ENCODE measurements around the gene MMP10. TPM values are rescaled to one million over a fixed set of nuclear protein-coding genes. Genes with fewer than 3 reads are reported as not detected.

MMP10 gene
- polyA plus RNA-seq, 1 of the 3 experiments (the other 2 are of a cell fraction): 1.4 TPM

DNA sequence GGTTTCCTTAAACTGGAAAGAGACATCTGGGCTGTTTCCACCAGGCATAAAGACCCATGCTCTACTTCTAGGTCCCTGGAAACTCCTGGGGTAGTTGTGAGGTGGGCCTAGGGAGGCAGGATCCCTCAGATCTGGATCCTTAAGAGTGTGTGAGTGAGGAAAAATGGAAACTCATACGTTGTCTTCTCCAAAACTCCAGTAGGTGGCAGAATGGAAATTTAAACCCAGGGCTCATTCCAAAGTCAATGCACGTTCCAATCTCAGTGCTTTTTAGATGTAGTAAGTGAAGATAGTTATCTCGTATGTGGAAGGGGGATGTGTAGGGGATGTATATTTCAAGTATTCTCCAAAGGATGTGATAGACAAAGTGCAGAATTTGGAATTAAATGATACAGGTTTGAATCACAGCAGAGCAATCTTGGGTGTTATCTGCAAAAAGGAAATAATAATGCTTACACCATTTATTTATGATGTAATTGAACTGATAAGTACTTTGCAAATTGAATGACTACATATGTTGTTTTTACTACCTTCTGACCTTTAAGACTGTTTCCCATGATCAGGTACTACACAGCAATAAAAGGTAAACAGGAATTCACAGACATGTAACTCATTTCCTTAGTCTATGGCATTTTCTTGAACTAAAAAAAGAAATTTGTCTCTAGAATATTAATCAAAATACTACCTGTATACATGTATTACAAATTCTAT is 30.7 kb upstream of the MMP10 start:
- Histone ChIP-seq H3K4me3 (ENCODE audit: low read depth in 2 of 2, low read length in 1 of 2) (peak overlapping the region in 1 of 2 experiments; percentile 15; a peak in 1 of 4 replicates), H3K27me3 (ENCODE audit: insufficient read depth) (no peaks in the 10 kb centered on the region), H3F3A (replicated peaks; ENCODE audit: insufficient read depth) (peaks cover 9% of the 10 kb centered on the region), H3K36me3 (replicated peaks in 1 of 2; ENCODE audit: control insufficient read depth in 1 of 2, insufficient read depth in 2 of 2, low read length in 1 of 2) (no peaks in the 10 kb centered on the region), H4K20me1 (ENCODE audit: insufficient read depth) (no peaks in the 10 kb centered on the region), H3K4me1 (ENCODE audit: control insufficient read depth in 1 of 2, insufficient read depth in 2 of 2, low read depth in 1 of 2, low read length in 1 of 2) (peaks cover 2 to 6% of the 10 kb centered on the region in 2 experiments; a peak in 3 of 4 replicates), H3K27ac (ENCODE audit: low read depth in 2 of 2, low read length in 1 of 2) (no peak overlapping the region), H3K9ac (no peak overlapping the region), H3K9me3 (no peaks in the 10 kb centered on the region), H3K9me2 (no peaks in the 10 kb centered on the region), H3K79me2 (ENCODE audit: insufficient read depth) (no peaks in the 10 kb centered on the region), H2AFZ (ENCODE audit: low read depth) (peak overlapping the region; percentile 77; the same call in 1 of the 2 replicates), H3K4me2 (no peak overlapping the region)
- DNase-seq: peak; percentile 10
- CTCF ChIA-PET: interaction anchor here (1.1 to 2.6 kb wide), 3 partner anchors 11 to 130 kb away, joined by 3 to 13 read pairs (median 4); no protein-coding TSS in a partner anchor
- POLR2A ChIA-PET: no interaction called here
- 3% methylated on average over 3 of the region's 3 CpGs for WGBS (ENCODE audit: low lambda C conversion rate)
- TF ChIP-seq, protein P1, sequence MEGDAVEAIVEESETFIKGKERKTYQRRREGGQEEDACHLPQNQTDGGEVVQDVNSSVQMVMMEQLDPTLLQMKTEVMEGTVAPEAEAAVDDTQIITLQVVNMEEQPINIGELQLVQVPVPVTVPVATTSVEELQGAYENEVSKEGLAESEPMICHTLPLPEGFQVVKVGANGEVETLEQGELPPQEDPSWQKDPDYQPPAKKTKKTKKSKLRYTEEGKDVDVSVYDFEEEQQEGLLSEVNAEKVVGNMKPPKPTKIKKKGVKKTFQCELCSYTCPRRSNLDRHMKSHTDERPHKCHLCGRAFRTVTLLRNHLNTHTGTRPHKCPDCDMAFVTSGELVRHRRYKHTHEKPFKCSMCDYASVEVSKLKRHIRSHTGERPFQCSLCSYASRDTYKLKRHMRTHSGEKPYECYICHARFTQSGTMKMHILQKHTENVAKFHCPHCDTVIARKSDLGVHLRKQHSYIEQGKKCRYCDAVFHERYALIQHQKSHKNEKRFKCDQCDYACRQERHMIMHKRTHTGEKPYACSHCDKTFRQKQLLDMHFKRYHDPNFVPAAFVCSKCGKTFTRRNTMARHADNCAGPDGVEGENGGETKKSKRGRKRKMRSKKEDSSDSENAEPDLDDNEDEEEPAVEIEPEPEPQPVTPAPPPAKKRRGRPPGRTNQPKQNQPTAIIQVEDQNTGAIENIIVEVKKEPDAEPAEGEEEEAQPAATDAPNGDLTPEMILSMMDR (IDR thresholded peaks at IDR 0.05): peak; percentile 65
- TF ChIP-seq SMC3 (IDR thresholded peaks at IDR 0.05; ENCODE audit: low read depth, low read length) (peak; percentile 54), POLR2AphosphoS5 (IDR thresholded peaks at IDR 0.05; ENCODE audit: low read depth, low read length) (no peak), NRF1 (IDR thresholded peaks at IDR 0.05; ENCODE audit: low read depth, low read length) (no peak)

DNA sequence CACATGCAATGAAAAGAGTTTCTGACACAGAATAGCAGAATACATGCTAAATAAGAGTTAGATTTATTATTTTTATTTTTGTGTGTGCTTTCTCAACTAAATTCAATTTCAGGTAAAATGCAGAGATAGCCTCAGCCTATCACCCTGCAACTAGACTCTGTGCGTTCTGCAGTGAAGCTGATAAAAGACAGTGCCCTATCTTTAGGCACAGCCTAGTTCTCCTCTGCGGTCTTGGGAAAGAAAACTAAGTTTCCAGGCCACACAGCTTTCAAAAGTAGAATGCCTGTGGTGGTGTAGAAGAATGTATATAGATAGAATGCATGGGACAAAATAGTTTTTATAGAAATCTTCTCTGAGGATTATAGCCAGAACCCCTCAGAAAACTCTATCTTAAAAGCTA is 29.5 kb upstream of the MMP10 start:
- ChIA-PET CTCF (interaction anchor here (1.1 to 2.6 kb wide), 3 partner anchors 13 to 131 kb away, joined by 3 to 13 read pairs (median 4); no protein-coding TSS in a partner anchor), POLR2A (no interaction called here)
- H3K9me3 ChIP-seq: no peaks in the 10 kb centered on the region
- DNase-seq: no peak
- H3K4me2 ChIP-seq: no peak overlapping the region
- TF ChIP-seq, protein P2, sequence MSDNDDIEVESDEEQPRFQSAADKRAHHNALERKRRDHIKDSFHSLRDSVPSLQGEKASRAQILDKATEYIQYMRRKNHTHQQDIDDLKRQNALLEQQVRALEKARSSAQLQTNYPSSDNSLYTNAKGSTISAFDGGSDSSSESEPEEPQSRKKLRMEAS (IDR thresholded peaks at IDR 0.05; ENCODE audit: low read depth): no peak
- TF ChIP-seq NRF1 (IDR thresholded peaks at IDR 0.05; ENCODE audit: low read depth, low read length) (no peak), TAF1 (IDR thresholded peaks at IDR 0.05; ENCODE audit: borderline replicate concordance, low read depth, low read length) (no peak), TEAD4 (IDR thresholded peaks at IDR 0.05; ENCODE audit: borderline replicate concordance, insufficient read depth) (no peak), SMC3 (IDR thresholded peaks at IDR 0.05; ENCODE audit: low read depth, low read length) (no peak)
- TF ChIP-seq, protein P3, sequence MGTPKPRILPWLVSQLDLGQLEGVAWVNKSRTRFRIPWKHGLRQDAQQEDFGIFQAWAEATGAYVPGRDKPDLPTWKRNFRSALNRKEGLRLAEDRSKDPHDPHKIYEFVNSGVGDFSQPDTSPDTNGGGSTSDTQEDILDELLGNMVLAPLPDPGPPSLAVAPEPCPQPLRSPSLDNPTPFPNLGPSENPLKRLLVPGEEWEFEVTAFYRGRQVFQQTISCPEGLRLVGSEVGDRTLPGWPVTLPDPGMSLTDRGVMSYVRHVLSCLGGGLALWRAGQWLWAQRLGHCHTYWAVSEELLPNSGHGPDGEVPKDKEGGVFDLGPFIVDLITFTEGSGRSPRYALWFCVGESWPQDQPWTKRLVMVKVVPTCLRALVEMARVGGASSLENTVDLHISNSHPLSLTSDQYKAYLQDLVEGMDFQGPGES (IDR thresholded peaks at IDR 0.05; ENCODE audit: low read depth, low read length): no peak
- H3K27me3 ChIP-seq (ENCODE audit: insufficient read depth): no peaks in the 10 kb centered on the region
- peaks cover 2 to 10% of the 10 kb centered on the region in 2 experiments; a peak in 3 of 4 replicates for H3K4me1 ChIP-seq (ENCODE audit: control insufficient read depth in 1 of 2, insufficient read depth in 2 of 2, low read depth in 1 of 2, low read length in 1 of 2)
- WGBS (ENCODE audit: low lambda C conversion rate): 52% methylated on average over 2 of the region's 2 CpGs
- H4K20me1 ChIP-seq (ENCODE audit: insufficient read depth): no peaks in the 10 kb centered on the region
- no peaks in the 10 kb centered on the region for H3K79me2 ChIP-seq (ENCODE audit: insufficient read depth)
- peaks cover 12% of the 10 kb centered on the region for H3F3A ChIP-seq (replicated peaks; ENCODE audit: insufficient read depth)
- H3K9ac ChIP-seq: no peak overlapping the region
- H3K27ac ChIP-seq (ENCODE audit: low read depth in 2 of 2, low read length in 1 of 2): no peak overlapping the region
- H3K36me3 ChIP-seq (replicated peaks in 1 of 2; ENCODE audit: control insufficient read depth in 1 of 2, insufficient read depth in 2 of 2, low read length in 1 of 2): no peaks in the 10 kb centered on the region
- H3K4me3 ChIP-seq (ENCODE audit: low read depth in 2 of 2, low read length in 1 of 2): no peak overlapping the region
- H3K9me2 ChIP-seq: no peaks in the 10 kb centered on the region
- no peak overlapping the region for H2AFZ ChIP-seq (ENCODE audit: low read depth)

All from SK-N-SH (cell line).